GM23248 (cell line): ENCODE measurements around the gene CDH8.

Source experiments
- EZH2 ChIP-seq: fragments of 200-600 bp; sonication (generic); IDR thresholded peaks from 2 replicates; pipeline ENCODE4 v1.6.1; 2018; ENCODE audit warnings: antibody characterized with exemption, mild to moderate bottlenecking; ENCODE audit not compliant: insufficient read depth, poor library complexity, severe bottlenecking
- EZH2phosphoT487 ChIP-seq: fragments of 200-600 bp; sonication (generic); IDR thresholded peaks from 2 replicates; pipeline ENCODE4 v1.6.1; 2018; ENCODE audit warnings: antibody characterized with exemption, moderate library complexity, mild to moderate bottlenecking, low read depth; ENCODE audit not compliant: insufficient read depth

DNA sequence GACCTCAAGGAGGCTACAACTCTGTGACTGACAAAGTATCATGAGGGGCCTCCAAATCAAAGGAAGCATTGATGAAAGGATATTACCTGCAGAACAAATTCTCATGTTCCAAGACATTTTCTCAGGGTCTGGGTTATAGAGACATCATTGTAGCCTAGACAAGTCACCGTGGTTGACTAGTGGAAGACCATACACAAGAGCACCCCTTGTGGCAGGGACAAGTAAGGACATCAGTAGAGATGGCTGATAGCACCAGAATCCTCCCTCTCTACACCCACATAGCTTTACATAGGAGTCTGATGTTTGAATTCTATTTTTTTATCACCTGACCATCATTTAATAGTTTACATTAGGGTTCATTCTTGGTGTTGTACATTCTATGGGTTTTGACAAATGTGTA is 32.5 kb upstream of the CDH8 start:
- TF ChIP-seq EZH2 = no peak
- no peak for TF ChIP-seq EZH2phosphoT487
